GM19193 (cell line): ENCODE data around the gene PARVB.

Source experiments
- POLR2A ChIP-seq: IDR thresholded peaks from 4 replicates; pipeline ENCODE4 v1.6.1; 2011; ENCODE audit not compliant: insufficient read depth, insufficient read length; ENCODE audit errors: extremely low read depth

Gene PARVB

DNA sequence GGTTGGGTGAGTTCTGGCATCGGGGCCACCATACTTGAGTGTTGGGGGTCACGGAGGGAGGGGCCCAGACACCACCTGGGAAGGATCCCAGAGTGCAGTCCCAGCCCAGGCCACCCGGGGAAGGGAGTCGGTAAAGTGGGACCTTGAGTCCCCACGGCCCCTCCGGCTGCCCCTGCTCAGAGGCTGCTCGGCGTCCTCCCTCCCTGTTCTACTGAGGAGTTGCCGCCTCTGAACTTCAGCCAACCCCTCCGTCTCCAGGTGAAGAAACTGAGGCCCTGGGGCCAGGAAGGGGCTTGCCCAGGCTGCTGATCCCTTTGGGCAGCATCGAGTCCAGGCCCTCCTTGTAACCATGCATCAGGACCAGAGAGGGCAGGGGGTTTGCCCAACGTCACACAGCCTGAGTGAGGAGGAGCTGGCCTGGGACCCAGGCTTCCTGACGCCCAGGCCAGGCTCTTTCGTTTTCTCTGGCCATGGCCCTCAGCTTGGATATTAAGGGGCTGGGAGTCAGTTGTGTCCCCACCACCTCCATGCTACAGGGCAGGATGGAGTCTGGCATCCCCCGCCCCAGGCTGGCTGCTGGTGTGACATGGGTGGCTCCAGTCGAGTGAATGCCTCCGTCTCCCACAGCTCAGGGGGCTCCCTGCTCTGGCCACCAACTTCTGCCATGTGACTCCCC, 157.9 kb downstream of the PARVB start:
- TF ChIP-seq POLR2A, result no peak

DNA sequence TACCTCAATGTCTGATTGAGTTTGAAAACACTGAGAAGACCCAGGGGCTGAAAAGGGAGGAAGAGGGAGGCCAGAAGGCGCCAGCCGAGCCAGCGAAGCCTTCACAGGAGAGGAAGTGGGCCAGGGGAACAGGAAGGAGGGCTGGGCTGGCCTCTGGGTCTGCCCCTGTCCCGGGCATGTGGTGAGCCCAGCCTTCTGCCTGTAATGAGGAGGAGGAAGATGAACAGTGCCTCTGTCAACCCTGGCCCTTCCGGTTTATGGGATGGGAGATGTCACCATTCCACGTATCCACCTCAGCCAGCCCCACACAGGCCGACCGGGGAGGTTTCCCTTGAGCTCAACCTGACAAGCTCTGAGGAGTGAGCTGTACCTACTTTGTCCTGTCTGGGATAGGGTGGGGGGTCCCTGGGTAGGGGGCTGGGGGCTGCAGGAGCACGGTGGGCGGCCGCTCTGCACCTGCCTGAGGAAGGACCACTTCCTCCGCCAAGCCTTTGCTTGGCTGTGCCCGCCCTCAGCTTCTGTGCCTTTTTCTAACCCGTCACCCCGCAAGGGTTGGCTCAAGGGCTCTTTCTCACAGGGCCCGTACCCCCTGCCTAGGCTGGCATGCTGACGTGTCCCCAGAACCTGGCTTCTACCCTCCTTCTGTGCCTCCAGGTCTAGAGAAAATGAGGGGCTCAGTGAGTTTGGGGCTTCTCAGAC, 158.6 kb downstream of the PARVB start:
- TF ChIP-seq POLR2A, result peak; percentile 42

DNA sequence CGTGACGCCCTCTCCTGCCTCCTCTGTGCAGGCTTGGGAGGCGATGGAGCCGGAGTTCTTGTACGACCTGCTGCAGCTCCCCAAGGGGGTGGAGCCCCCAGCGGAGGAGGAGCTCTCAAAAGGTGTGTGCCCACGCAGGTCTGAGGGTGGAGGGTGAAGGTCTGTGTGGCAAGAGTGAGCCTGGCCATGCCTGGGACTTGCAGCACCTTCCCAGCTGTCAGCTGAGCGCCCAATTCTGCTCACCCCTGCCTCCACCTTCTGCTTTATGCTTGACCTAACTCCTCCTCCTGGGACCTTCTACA, 159.1 kb downstream of the PARVB start:
- no peak for TF ChIP-seq POLR2A

DNA sequence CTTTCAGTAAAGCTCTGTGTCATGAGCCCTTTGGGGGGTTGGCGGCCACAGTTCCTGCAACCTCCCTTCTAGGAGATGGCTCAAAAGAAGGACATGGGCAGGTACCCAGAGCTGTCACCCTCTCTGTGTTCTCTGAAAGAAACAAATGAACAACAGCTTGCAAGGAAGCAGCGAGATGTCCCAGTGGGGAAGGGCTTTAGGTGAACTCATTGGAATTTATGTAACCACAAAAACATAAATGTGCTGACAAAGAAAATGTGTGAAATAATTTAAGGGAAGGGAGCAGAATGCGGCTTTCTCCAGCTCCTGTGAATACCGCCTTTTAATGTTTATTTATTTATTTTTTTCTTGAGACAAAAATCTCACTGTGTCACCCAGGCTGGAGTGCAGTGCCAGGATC, 159.9 kb downstream of the PARVB start:
- no peak for TF ChIP-seq POLR2A

DNA sequence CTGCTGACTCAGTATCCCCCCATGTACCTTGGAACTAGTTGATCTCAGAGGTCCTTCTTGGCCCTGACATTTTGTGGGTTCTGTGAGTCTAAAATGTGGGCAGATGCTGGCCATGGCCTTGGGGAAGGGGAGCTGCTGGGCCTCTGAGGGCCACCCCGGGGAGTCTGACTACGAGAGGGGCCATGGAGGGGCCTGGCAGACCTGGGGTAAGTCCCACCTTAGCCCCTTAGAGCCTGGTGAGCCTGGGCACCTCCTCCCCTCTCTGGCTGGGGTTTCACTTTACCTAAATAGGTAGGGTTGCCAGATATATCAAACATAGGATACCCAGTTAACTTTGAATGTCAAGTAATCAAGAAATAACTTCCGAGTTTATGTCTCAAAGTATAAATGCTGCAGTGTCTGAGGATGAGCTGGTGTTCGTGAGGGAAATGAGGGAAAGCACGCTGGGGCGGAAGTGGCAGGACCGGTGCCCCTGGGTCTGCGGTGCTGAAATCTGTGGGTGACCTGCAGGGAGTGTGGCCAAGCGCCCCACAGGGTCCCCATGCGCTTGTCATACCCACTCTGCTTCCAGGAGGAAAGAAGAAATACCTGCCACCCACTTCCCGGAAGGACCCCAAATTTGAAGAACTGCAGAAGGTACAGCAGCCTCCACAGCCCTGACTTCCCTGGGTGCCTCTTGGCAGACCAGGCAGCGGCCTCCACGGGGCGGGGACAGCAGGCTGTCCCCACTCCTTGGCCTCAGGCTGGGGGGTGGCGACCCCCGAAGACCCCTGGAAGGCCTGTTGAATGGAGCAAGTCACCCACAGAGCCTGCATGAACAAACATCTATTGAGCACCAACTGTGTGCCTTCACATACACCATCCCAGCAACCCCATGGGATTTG, 161.4 kb downstream of the PARVB start:
- no peak for TF ChIP-seq POLR2A

DNA sequence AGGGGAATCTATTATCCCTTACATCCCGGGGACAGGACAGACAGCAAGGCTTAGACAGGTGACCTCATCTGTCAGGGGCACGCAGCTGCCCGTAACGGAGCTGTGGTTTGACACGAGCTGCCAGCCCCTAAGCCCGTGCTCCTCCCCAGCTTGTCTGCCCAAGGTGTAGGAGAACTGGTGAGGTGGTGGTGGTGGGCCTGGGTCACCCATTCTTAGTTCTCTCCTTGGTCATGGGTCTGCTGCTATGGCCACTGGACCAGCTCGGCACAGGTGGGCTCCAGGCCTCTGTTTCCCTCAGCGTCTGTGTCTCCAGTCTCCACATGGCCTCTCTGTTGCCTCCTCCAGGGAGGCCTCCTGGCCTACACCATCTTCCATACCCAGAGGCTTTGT, 162.0 kb downstream of the PARVB start:
- TF ChIP-seq POLR2A, result no peak

DNA sequence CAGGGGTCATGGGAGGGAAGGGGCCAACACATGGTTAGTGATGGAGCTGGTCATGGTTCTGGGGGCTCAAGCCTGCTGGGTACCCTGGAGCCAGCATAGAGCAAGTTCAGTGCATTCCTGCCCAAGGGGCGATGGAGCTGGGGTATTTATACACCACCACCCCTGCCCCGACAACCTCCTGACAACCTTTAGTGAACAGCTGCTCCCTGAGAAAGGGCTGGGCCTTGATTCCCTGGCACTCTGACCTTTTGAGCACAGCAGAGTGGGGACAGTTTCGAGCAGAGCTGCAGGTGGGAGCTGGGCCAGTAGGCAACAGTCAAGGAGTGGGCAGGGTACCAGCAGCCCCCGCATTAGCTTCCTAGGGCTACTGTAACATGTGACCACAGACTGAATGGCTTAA, 162.6 kb downstream of the PARVB start:
- no peak for TF ChIP-seq POLR2A

DNA sequence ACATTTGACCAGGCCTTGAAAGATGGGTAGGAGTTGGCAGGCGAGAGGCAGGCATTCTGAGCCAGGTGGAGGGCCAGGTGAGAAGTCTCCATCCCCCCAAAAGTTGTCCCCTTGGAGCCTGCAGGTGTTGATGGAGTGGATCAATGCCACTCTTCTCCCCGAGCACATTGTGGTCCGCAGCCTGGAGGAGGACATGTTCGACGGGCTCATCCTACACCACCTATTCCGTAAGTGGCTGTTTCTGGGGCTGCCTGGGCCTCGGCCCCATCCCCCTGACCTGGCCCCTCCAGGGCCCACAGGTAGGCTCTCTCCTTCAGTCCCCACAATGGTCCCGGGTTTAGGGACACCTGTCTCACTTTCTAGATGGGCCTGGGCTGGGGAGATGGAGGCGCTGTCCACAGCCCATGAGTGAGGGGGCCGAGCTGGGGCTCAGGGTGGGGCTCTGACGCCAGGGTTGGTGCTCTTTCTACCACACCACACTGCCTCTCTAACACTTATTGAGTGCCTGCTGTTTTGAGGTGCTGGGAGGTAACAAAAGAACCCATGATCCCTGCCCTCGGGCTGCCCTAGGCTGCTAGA, 163.6 kb downstream of the PARVB start:
- TF ChIP-seq POLR2A, result no peak

DNA sequence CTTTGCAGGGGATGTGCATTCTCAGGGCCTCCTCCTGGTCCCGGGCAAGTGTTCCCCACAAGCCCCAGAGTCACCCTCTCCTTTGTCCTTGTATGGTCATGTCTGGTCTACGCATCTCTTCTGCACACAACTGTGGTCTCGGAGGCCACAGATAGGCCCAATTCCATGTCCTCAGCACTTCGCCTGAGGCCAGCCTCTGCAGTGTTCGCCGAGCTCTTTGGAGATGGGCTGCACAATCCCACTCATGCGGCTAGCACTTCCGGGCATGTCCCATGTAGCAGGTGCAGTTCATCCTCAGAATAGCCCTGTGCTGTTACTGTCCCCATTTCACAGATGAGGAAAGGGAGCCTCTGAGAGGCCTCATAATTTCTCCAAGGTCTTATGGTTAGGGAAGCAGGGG, 164.2 kb downstream of the PARVB start:
- TF ChIP-seq POLR2A, result no peak

DNA sequence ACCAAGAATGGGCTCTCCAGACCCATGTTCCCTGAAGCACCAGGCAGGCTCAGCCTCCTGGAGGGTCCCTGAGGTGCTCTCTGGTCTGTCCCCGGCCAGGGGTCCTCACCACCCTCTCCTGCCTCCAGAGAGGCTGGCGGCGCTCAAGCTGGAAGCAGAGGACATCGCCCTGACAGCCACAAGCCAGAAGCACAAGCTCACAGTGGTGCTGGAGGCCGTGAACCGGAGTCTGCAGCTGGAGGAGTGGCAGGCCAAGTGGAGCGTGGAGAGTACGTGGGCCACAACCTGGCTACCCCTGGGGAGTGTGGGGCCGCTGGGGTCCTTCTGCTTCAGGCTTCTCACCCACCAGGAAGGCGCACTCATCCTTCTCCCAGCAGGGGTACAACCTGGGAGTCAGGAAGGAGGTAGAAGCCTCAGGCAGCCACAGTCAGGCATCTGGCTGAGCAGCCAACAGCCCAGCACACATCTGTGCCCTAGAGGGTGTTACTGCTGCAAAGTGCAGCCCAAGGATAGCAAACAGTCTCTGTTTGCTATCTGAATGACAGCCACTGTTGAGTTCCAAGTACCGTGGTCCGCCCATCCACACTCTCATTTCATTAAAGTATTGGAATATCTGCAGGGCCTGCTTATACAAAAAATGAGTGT, 165.0 kb downstream of the PARVB start:
- no peak for TF ChIP-seq POLR2A

DNA sequence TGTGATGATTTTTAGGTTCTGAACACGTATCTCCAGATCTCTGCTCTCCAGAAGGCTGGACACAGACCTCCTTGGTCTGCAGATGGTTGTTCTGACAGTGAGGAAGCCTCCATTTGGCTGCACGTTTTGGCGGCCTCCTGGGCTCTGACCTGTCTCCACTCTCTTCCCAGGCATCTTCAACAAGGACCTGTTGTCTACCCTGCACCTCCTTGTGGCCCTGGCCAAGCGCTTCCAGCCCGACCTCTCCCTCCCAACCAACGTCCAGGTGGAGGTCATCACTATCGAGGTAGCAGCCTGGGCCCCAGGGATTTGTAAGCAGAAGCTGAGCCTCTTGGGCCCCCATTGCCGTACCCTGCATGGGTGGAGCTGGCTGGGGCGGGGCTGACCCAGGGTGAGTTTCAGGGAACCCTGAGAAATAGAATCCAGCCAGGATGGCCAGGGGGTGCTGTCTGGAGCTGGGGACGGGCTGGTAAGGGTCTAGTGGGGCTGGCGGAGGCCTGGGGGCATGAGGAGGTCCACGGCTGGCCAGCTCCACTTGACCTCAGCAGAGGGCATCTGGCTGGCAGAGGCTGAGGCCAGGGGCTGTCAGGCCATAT, 166.4 kb downstream of the PARVB start:
- peak; percentile 30 for TF ChIP-seq POLR2A

DNA sequence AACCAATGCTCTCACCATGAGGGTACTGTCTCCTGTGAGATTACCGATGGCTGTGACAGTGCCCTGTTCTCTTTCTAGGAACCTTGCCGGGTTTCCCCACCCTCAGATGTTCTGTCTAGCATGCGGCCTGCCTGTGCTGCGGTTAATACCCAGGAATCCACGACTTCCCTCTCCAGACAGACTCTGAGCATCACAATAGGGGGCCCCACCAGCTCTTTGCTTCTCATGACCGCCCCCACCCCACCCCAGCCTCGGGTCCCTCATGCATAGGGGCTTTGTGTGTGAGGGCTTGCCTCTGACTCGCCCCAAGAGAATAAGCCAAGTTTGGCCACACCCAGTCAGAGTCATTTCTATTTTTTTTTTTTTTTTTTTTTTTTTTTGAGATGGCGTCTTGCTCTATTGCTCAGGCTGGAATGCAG, 166.9 kb downstream of the PARVB start:
- TF ChIP-seq POLR2A, result no peak

DNA sequence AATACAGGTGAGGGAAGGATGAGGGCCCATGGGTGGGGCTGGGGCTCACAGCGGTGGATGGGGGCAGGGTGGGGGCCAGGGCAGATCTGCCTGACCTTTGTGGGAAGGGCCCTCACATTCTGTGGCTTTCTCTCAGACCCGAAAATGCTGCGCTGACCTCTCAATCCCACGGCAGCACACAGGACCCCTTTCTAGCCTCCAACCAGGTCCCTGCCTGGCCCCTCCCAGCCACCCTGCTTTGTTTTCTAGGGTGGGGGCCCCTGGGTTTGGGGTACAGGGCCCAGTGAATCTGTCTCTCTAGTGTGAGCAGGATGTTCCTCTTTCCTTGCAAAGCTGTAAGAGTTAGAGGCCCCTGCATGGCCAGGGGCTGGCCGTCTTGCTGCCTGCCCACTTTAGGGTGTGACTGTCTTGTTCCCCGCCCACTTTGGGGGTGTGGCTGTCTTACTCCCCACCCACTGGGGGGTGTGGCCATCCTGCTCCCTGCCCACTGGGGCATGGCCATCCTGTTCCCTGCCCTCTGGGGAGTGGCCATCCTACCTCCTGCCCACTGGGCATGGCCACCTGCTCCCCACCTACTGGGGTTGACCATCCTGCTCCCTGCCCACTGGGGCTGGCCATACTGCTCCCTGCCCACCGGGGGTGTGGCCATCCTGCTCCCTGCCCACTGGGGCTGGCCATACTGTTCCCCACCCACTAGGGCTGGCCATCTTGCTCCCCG, 168.2 kb downstream of the PARVB start:
- TF ChIP-seq POLR2A, result no peak
